Astrocyte of the cerebellum (primary cell): Measurements from ENCODE around the gene AKT3.

Source experiments
- DNase-seq: peaks from one replicate; pipeline ENCODE4 v3.0.0-alpha.2; 2011; ENCODE audit warnings: low read depth
- H3K4me3 ChIP-seq: 2 replicates; pipeline ENCODE4 v1.5.1; 2011; ENCODE audit warnings: mild to moderate bottlenecking, low read depth, low read length, moderate library complexity
- in situ Hi-C: cut with HindIII; loops from 2 replicates; pipeline ENCODE4 v1.10.0; 2017; ENCODE audit warnings: low sequenced_read_pairs
- TF ChIP-seq, protein P1 (sequence below): IDR thresholded peaks from 2 replicates; pipeline ENCODE4 v1.5.1; 2012; ENCODE audit warnings: low read length, low read depth, moderate library complexity, mild to moderate bottlenecking; ENCODE audit errors: missing control alignments

AKT3 gene

DNA sequence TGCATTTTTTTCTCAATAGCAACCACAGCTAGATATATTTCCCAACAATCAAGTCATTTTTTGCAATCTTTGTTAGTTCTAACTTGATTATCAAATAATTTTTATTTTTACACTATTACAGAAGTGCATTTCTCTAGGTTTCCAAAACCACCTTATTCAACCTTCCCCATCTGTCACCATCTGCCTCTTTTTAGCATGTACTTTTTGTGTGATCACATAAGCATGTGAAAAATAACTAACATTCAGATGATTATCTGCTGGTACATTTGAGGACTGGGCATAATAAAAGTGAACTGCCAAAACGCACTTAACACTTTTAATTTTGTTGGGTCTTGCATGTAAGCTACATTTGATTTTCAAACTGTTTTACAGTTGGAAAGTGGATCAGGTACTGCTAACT lies 291.5 kb downstream of the AKT3 start:
- TF ChIP-seq, protein P1, sequence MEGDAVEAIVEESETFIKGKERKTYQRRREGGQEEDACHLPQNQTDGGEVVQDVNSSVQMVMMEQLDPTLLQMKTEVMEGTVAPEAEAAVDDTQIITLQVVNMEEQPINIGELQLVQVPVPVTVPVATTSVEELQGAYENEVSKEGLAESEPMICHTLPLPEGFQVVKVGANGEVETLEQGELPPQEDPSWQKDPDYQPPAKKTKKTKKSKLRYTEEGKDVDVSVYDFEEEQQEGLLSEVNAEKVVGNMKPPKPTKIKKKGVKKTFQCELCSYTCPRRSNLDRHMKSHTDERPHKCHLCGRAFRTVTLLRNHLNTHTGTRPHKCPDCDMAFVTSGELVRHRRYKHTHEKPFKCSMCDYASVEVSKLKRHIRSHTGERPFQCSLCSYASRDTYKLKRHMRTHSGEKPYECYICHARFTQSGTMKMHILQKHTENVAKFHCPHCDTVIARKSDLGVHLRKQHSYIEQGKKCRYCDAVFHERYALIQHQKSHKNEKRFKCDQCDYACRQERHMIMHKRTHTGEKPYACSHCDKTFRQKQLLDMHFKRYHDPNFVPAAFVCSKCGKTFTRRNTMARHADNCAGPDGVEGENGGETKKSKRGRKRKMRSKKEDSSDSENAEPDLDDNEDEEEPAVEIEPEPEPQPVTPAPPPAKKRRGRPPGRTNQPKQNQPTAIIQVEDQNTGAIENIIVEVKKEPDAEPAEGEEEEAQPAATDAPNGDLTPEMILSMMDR = no peak
- DNase-seq = no peak
- in situ Hi-C loops = no loop called here
- H3K4me3 ChIP-seq = no peak overlapping the region

DNA sequence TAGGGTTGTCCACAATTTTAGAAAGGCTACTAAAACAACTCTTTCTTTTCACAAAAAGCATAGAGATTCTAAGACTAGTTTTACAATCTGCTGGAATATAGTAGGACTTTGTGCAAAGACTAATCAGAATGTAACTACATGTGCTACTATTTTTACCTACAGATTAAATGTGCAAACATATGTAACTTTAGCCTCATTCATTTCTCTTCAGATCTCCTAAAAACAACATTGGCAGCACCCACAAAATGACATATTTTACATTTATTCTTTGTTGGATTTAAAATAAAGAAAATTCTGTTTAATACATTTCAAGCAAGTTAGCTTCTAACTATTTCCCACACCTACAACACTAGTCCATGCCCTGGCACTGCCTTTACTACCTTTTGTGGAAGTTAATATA lies 292.2 kb downstream of the AKT3 start:
- in situ Hi-C loops = no loop called here
- H3K4me3 ChIP-seq = no peak overlapping the region
- TF ChIP-seq, protein P1 = no peak
- no peak for DNase-seq

- TF ChIP-seq, protein P1 = no peak
- no peak overlapping the region for H3K4me3 ChIP-seq
- in situ Hi-C loops = no loop called here
- no peak for DNase-seq
These were observed 295.4 kb downstream of the AKT3 start for GRCh38 chr1:243554686-243555085.

DNA sequence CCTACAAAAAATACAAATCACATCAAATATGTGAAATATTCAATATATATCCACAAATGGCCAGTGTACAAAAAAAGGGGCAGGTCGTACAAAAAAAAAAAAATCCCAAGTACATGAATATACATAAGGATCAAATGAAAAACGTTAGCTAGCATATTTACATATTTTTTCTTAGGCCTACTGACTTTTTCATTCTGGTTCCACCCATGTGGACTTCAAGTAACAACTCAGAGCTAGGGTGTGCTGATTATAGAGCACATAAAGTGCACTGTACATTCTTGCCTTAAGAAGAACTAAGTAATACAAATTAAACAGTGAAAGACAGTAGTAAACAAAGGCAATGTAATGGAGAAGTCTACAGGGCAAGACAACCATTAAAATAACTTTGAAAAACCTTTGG lies 297.0 kb downstream of the AKT3 start:
- no peak for DNase-seq
- H3K4me3 ChIP-seq = no peak overlapping the region
- in situ Hi-C loops = no loop called here
- TF ChIP-seq, protein P1 = no peak

DNA sequence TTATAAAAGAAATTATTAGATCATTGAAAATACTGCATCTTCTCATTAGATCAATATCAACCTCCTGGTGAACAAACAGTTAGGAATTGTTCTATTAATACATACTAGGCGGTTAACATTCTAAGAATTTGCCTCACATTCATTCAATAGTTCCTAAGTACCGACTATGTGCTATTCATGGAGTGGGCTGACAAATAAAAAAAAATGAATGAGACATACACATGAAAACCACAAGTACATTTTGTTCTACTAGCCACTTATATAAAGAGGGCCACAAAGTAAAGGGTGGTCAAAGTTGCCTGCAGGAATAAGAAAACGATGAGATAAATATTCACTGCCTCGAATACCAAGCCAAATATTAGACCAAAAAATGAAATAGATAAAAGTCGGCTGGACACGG lies 299.8 kb downstream of the AKT3 start:
- DNase-seq = peak; percentile 38
- in situ Hi-C loops = no loop called here
- TF ChIP-seq, protein P1 = no peak
- no peak overlapping the region for H3K4me3 ChIP-seq

DNA sequence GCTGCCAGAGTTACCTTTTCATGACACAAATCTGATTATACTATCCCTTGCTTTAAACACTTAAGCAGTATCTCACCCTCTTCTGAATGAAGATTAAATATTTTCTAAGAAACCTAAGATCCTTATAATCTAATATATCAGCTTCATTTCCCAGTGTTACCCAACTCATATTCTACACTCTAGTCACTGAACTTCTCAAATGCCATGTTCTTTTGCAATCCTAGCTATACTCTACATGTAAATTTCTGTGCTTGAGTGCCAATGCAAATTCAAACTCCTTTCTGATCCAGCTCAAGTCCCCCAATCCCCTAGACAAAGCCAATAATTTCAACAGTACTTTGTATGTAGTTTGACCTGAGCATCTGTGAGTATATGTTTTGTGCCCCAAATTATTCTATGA lies 300.3 kb downstream of the AKT3 start:
- TF ChIP-seq, protein P1 = no peak
- DNase-seq = no peak
- in situ Hi-C loops = no loop called here
- no peak overlapping the region for H3K4me3 ChIP-seq

GRCh38 chr1:243549108-243549507 lies 300.9 kb downstream of the AKT3 start:
- in situ Hi-C loops = no loop called here
- TF ChIP-seq, protein P1 = no peak
- DNase-seq = no peak
- H3K4me3 ChIP-seq = no peak overlapping the region
